Measurements from ENCODE around the gene NUDT7.

GRCh38 chr16:77679391-77679790, 42.9 kb upstream of the NUDT7 start:
- TF ChIP-seq REST (IDR thresholded peaks at IDR 0.05) = no peak
- no peak for TF ChIP-seq CTCF (IDR thresholded peaks at IDR 0.05; ENCODE audit: low read depth, low read length, missing input control)
